Mesenchymal stem cell (in vitro differentiated cells and primary cell): Measurements from ENCODE around the gene BPGM.

ENCODE experiments used
- DNase-seq: peaks from one replicate; pipeline ENCODE4 v3.0.0-alpha.2; 2013
- H2AFZ ChIP-seq: one replicate; pipeline ENCODE4 v1.6.1; 2013; ENCODE audit warnings: low read depth, mild to moderate bottlenecking, control low read depth, inconsistent platforms, low read length, moderate library complexity
- H2AK5ac ChIP-seq: 2 replicates; pipeline ENCODE4 v1.6.1; 2013; ENCODE audit warnings: low read length, moderate library complexity, mild to moderate bottlenecking, inconsistent platforms; ENCODE audit not compliant: severe bottlenecking
- H2BK120ac ChIP-seq: one replicate; pipeline ENCODE4 v1.6.1; 2013; ENCODE audit warnings: low read depth, mild to moderate bottlenecking, inconsistent platforms, low read length, moderate library complexity
- H2BK12ac ChIP-seq, 2 experiments: one replicate each; pipeline ENCODE4 v1.6.1; 2013; ENCODE audit warnings: inconsistent platforms in 2 of 2, low read length in 2 of 2, mild to moderate bottlenecking in 2 of 2, moderate library complexity in 2 of 2, control low read depth in 1 of 2
- H2BK15ac ChIP-seq: one replicate; pipeline ENCODE4 v1.6.1; 2013; ENCODE audit warnings: mild to moderate bottlenecking, low read depth, inconsistent platforms; ENCODE audit not compliant: poor library complexity, severe bottlenecking
- H2BK5ac ChIP-seq: 2 replicates; pipeline ENCODE4 v1.6.1; 2013; ENCODE audit warnings: low read depth, mild to moderate bottlenecking, low read length, control low read depth, inconsistent platforms; ENCODE audit not compliant: poor library complexity, severe bottlenecking
- H3K14ac ChIP-seq, 2 experiments: one replicate each; pipeline ENCODE4 v1.6.1; 2013; ENCODE audit warnings: inconsistent platforms in 2 of 2, low read length in 2 of 2, control low read depth in 1 of 2, mild to moderate bottlenecking in 1 of 2, moderate library complexity in 1 of 2
- H3K18ac ChIP-seq, 2 experiments: one replicate each; pipeline ENCODE4 v1.6.1; 2013; ENCODE audit warnings: inconsistent platforms in 2 of 2, low read length in 2 of 2, control low read depth in 1 of 2, low read depth in 1 of 2, mild to moderate bottlenecking in 1 of 2
- H3K23ac ChIP-seq, 2 experiments: one replicate each; pipeline ENCODE4 v1.6.1; 2013; ENCODE audit warnings: inconsistent platforms in 2 of 2, low read length in 2 of 2, mild to moderate bottlenecking in 2 of 2, moderate library complexity in 2 of 2, control low read depth in 1 of 2
- H3K27ac ChIP-seq: 2 replicates; pipeline ENCODE4 v1.5.1; 2013; ENCODE audit warnings: mild to moderate bottlenecking, moderate library complexity, low read length, control low read depth, inconsistent platforms; ENCODE audit not compliant: poor library complexity, severe bottlenecking
- H3K27me3 ChIP-seq, 2 experiments: 2 replicates each; pipeline versions ENCODE4 v1.6.1 to v1.7.0; 2013; ENCODE audit warnings: low read length in 2 of 2, mild to moderate bottlenecking in 2 of 2, moderate library complexity in 2 of 2, control low read depth in 1 of 2, inconsistent platforms in 1 of 2; ENCODE audit not compliant: control insufficient read depth in 1 of 2, insufficient read depth in 1 of 2
- H3K36me3 ChIP-seq, 2 experiments: 2 replicates each; pipeline versions ENCODE4 v1.6.1 to v1.7.0; 2013; ENCODE audit warnings: low read length in 2 of 2, control low read depth in 1 of 2, inconsistent platforms in 1 of 2, low read depth in 1 of 2, mild to moderate bottlenecking in 1 of 2; ENCODE audit not compliant: insufficient read depth in 2 of 2, control insufficient read depth in 1 of 2
- H3K4ac ChIP-seq, 2 experiments: one replicate each; pipeline ENCODE4 v1.6.1; 2013; ENCODE audit warnings: inconsistent platforms in 2 of 2, low read length in 2 of 2, mild to moderate bottlenecking in 2 of 2, moderate library complexity in 2 of 2, control low read depth in 1 of 2, low read depth in 1 of 2
- H3K4me1 ChIP-seq: 2 replicates; pipeline ENCODE4 v1.6.1; 2013; ENCODE audit warnings: low read depth, low read length, control low read depth; ENCODE audit not compliant: control insufficient read depth, insufficient read depth
- H3K4me2 ChIP-seq: 2 replicates; pipeline ENCODE4 v1.6.1; 2013; ENCODE audit warnings: low read length, mild to moderate bottlenecking, inconsistent platforms; ENCODE audit not compliant: poor library complexity, severe bottlenecking
- H3K4me3 ChIP-seq, 2 experiments: 2 replicates each; pipeline versions ENCODE4 v1.5.1 to v1.7.0; 2013; ENCODE audit warnings: low read length in 2 of 2, mild to moderate bottlenecking in 2 of 2, control low read depth in 1 of 2, low read depth in 1 of 2; ENCODE audit not compliant: insufficient read depth in 1 of 2
- H3K79me1 ChIP-seq: replicated peaks from 2 replicates; pipeline ENCODE4 v1.6.1; 2013; ENCODE audit warnings: mild to moderate bottlenecking, control low read depth, low read length, inconsistent platforms; ENCODE audit not compliant: poor library complexity, severe bottlenecking
- H3K9ac ChIP-seq: 2 replicates; pipeline ENCODE4 v1.7.0; 2013; ENCODE audit warnings: mild to moderate bottlenecking, low read length, moderate library complexity
- H3K9me3 ChIP-seq: 2 replicates; pipeline ENCODE4 v1.7.0; 2013; ENCODE audit warnings: mild to moderate bottlenecking, low read length; ENCODE audit not compliant: control insufficient read depth
- H4K8ac ChIP-seq: one replicate; pipeline ENCODE4 v1.6.1; 2013; ENCODE audit warnings: inconsistent platforms, mild to moderate bottlenecking, low read length, moderate library complexity
- H4K91ac ChIP-seq: one replicate; pipeline ENCODE4 v1.6.1; 2013; ENCODE audit warnings: mild to moderate bottlenecking, low read length, inconsistent platforms
- WGBS: methylation state at CpG from one replicate; pipeline ENCODE4 v1.1.7; 2013; ENCODE audit warnings: mixed read lengths; 5-methylcytosine and 5-hydroxymethylcytosine counted together

Gene BPGM

GRCh38 chr7:134695321-134695860 lies 48.7 kb downstream of the BPGM start:
- 83% methylated on average over 8 of the region's 9 CpGs for WGBS
- Histone ChIP-seq H2BK15ac (no peak overlapping the region), H3K14ac (no peak overlapping the region), H3K4me2 (no peak overlapping the region), H2BK12ac (peak overlapping the region; percentile 40 to 63), H3K9me3 (no peaks in the 10 kb centered on the region), H3K18ac (peak overlapping the region in 1 of 2 experiments; percentile 35), H3K4me1 (peaks cover 13% of the 10 kb centered on the region), H2BK5ac (no peak overlapping the region), H3K79me1 (no peaks in the 10 kb centered on the region), H3K23ac (no peak overlapping the region), H3K27me3 (no peaks in the 10 kb centered on the region), H2AK5ac (no peak overlapping the region), H4K8ac (peak overlapping the region; percentile 78), H2AFZ (no peak overlapping the region), H3K36me3 (no peaks in the 10 kb centered on the region), H2BK120ac (no peak overlapping the region), H4K91ac (no peak overlapping the region), H3K27ac (peak overlapping the region; percentile 70), H3K9ac (peak overlapping the region; percentile 79), H3K4ac (no peak overlapping the region), H3K4me3 (peak overlapping the region in 1 of 2 experiments; percentile 24)
- DNase-seq = no peak

GRCh38 chr7:134696261-134696660 lies 49.6 kb downstream of the BPGM start:
- peak overlapping the region in 1 of 2 experiments; percentile 56 for H3K18ac ChIP-seq
- H3K9me3 ChIP-seq = no peaks in the 10 kb centered on the region
- H3K27me3 ChIP-seq = no peaks in the 10 kb centered on the region
- H3K4me3 ChIP-seq = no peak overlapping the region
- H3K4ac ChIP-seq = peak overlapping the region in 1 of 2 experiments; percentile 29
- H3K4me1 ChIP-seq = peaks cover 6% of the 10 kb centered on the region
- no peaks in the 10 kb centered on the region for H3K36me3 ChIP-seq
- WGBS = 95% methylated on average over 4 of the region's 5 CpGs
- no peak overlapping the region for H2BK120ac ChIP-seq
- no peak overlapping the region for H3K23ac ChIP-seq
- no peak overlapping the region for H4K8ac ChIP-seq
- H3K27ac ChIP-seq = no peak overlapping the region
- DNase-seq = no peak
- H2AK5ac ChIP-seq = peak overlapping the region; percentile 43
- H3K9ac ChIP-seq = peak overlapping the region; percentile 79
- H2BK15ac ChIP-seq = no peak overlapping the region
- H3K4me2 ChIP-seq = no peak overlapping the region
- peak overlapping the region in 1 of 2 experiments; percentile 39 for H2BK12ac ChIP-seq
- H3K79me1 ChIP-seq = no peaks in the 10 kb centered on the region
- no peak overlapping the region for H4K91ac ChIP-seq
- no peak overlapping the region for H2AFZ ChIP-seq
- H3K14ac ChIP-seq = no peak overlapping the region
- H2BK5ac ChIP-seq = no peak overlapping the region

GRCh38 chr7:134697205-134697886 lies 50.7 kb downstream of the BPGM start:
- H3K27me3 ChIP-seq = no peaks in the 10 kb centered on the region
- H3K4ac ChIP-seq = no peak overlapping the region
- H3K4me2 ChIP-seq = no peak overlapping the region
- H3K36me3 ChIP-seq = no peaks in the 10 kb centered on the region
- H2AK5ac ChIP-seq = no peak overlapping the region
- H3K9me3 ChIP-seq = no peaks in the 10 kb centered on the region
- DNase-seq = no peak
- no peak overlapping the region for H3K23ac ChIP-seq
- no peak overlapping the region for H3K9ac ChIP-seq
- peak overlapping the region in 1 of 2 experiments; percentile 35 for H2BK12ac ChIP-seq
- no peak overlapping the region for H2AFZ ChIP-seq
- no peak overlapping the region for H3K4me3 ChIP-seq
- no peak overlapping the region for H3K18ac ChIP-seq
- H2BK120ac ChIP-seq = no peak overlapping the region
- H2BK5ac ChIP-seq = no peak overlapping the region
- 97% methylated on average over 2 of the region's 3 CpGs for WGBS
- H3K27ac ChIP-seq = no peak overlapping the region
- H3K4me1 ChIP-seq = peaks cover 4% of the 10 kb centered on the region
- no peak overlapping the region for H4K8ac ChIP-seq
- H3K14ac ChIP-seq = no peak overlapping the region
- no peaks in the 10 kb centered on the region for H3K79me1 ChIP-seq
- no peak overlapping the region for H4K91ac ChIP-seq
- no peak overlapping the region for H2BK15ac ChIP-seq

GRCh38 chr7:134698481-134698880 lies 51.8 kb downstream of the BPGM start:
- Histone ChIP-seq H3K27me3 (no peaks in the 10 kb centered on the region), H3K4ac (no peak overlapping the region), H3K23ac (no peak overlapping the region), H3K79me1 (no peaks in the 10 kb centered on the region), H2BK120ac (no peak overlapping the region), H2BK15ac (no peak overlapping the region), H2BK5ac (no peak overlapping the region), H3K9ac (no peak overlapping the region), H4K8ac (no peak overlapping the region), H3K4me1 (peaks cover 4% of the 10 kb centered on the region), H3K4me3 (no peak overlapping the region), H3K18ac (no peak overlapping the region), H3K9me3 (no peaks in the 10 kb centered on the region), H4K91ac (no peak overlapping the region), H3K4me2 (no peak overlapping the region), H2AK5ac (no peak overlapping the region), H3K36me3 (no peaks in the 10 kb centered on the region), H3K14ac (no peak overlapping the region), H2AFZ (no peak overlapping the region), H2BK12ac (no peak overlapping the region), H3K27ac (no peak overlapping the region)
- 92% methylated on average over 1 of the region's 1 CpG for WGBS
- no peak for DNase-seq
